ENCODE measurements around the gene ANKS1B. TPM values are rescaled to one million over a fixed set of nuclear protein-coding genes. Genes with fewer than 3 reads are reported as not detected.

Gene ANKS1B
- total RNA-seq, 5 donors from 2014 or later (not counting 1 experiment from before 2014, with no cell fraction given), result 0.18 to 0.47 (median 0.19) TPM; not detected in 2

GRCh38 chr12:98741556-98742265, 1243.0 kb downstream of the ANKS1B start:
- H3K27me3 ChIP-seq (replicated peaks in 1 of 2; ENCODE audit: control insufficient read depth in 2 of 2, extremely low read depth in 1 of 2, insufficient read depth in 2 of 2, low read length in 1 of 2), result peaks cover 4 to 16% of the 10 kb centered on the region in 2 experiments
- Mint-ChIP-seq H3K4me1 (peaks cover 9 to 16% (median 16%) of the 10 kb centered on the region in 3 donors), H3K4me3 (no peak overlapping the region), H3K36me3 (no peaks in the 10 kb centered on the region), H3K9me3 (no peaks in the 10 kb centered on the region), H3K27me3 (peaks cover 9% of the 10 kb centered on the region in 2 donors), H3K27ac (peak overlapping the region; percentile 38 to 62)
- no peak overlapping the region for H3K4me3 ChIP-seq (ENCODE audit: control insufficient read depth in 1 of 2, extremely low read depth in 1 of 2, low read length in 1 of 2)
- no peaks in the 10 kb centered on the region for H3K36me3 ChIP-seq (ENCODE audit: control insufficient read depth in 2 of 2, extremely low read depth in 1 of 2, insufficient read depth in 1 of 2, low read length in 1 of 2)
- ChIA-PET CTCF (interaction anchor here (0.8 to 1.5 kb wide), 2 partner anchors 12 to 175 kb away, joined by 3 to 9 read pairs; no protein-coding TSS in a partner anchor), POLR2A (interaction anchor here in 1 of 2 donors (0.6 kb wide), 1 partner anchor 39 kb away, joined by 6 read pairs; no protein-coding TSS in a partner anchor)
- peaks cover 2% of the 10 kb centered on the region for H3K9me3 ChIP-seq
- WGBS (ENCODE audit: insufficient coverage), result 30% methylated on average over 6 of the region's 12 CpGs
- ATAC-seq (replicated peaks in 1 of 4) (no peak), DNase-seq (no peak)
- peaks cover 0 to 13% of the 10 kb centered on the region in 2 experiments for H3K4me1 ChIP-seq (ENCODE audit: control insufficient read depth in 1 of 2, extremely low read depth in 1 of 2, insufficient read depth in 2 of 2, low read length in 2 of 2)
- H3K27ac ChIP-seq (ENCODE audit: low read length), result no peak overlapping the region

GRCh38 chr12:98741196-98741555, 1243.6 kb downstream of the ANKS1B start:
- CTCF ChIA-PET, result interaction anchor here (0.9 to 1.5 kb wide), 2 partner anchors 174 kb away, joined by 4 to 9 read pairs; no protein-coding TSS in a partner anchor
- Mint-ChIP-seq H3K36me3 (peaks cover 3% of the 10 kb centered on the region), H3K9me3 (no peaks in the 10 kb centered on the region), H3K4me3 (no peak overlapping the region), H3K27me3 (peaks cover 3 to 4% of the 10 kb centered on the region in 2 donors), H3K4me1 (peaks cover 3 to 12% (median 11%) of the 10 kb centered on the region in 3 donors), H3K27ac (peak overlapping the region; percentile 28 to 62)
- H3K27ac ChIP-seq (ENCODE audit: low read length), result no peak overlapping the region
- peaks cover 0 to 15% of the 10 kb centered on the region in 2 experiments for H3K27me3 ChIP-seq (replicated peaks in 1 of 2; ENCODE audit: control insufficient read depth in 2 of 2, extremely low read depth in 1 of 2, insufficient read depth in 2 of 2, low read length in 1 of 2)
- no peaks in the 10 kb centered on the region for H3K36me3 ChIP-seq (ENCODE audit: control insufficient read depth in 2 of 2, extremely low read depth in 1 of 2, insufficient read depth in 1 of 2, low read length in 1 of 2)
- POLR2A ChIA-PET, result no interaction called here
- WGBS (ENCODE audit: insufficient coverage), result no CpG with 5 or more reads among the region's 4 CpGs
- DNase-seq (no peak), ATAC-seq (replicated peaks in 1 of 4) (no peak)
- peaks cover 2% of the 10 kb centered on the region for H3K9me3 ChIP-seq
- H3K4me1 ChIP-seq (ENCODE audit: control insufficient read depth in 1 of 2, extremely low read depth in 1 of 2, insufficient read depth in 2 of 2, low read length in 2 of 2), result peaks cover 0 to 10% of the 10 kb centered on the region in 2 experiments
- no peak overlapping the region for H3K4me3 ChIP-seq (ENCODE audit: control insufficient read depth in 1 of 2, extremely low read depth in 1 of 2, low read length in 1 of 2)

GRCh38 chr12:98740751-98741150, 1244.0 kb downstream of the ANKS1B start:
- Histone ChIP-seq H3K9me3 (peaks cover 2% of the 10 kb centered on the region), H3K27ac (ENCODE audit: low read length) (no peak overlapping the region), H3K27me3 (replicated peaks in 1 of 2; ENCODE audit: control insufficient read depth in 2 of 2, extremely low read depth in 1 of 2, insufficient read depth in 2 of 2, low read length in 1 of 2) (peaks cover 0 to 10% of the 10 kb centered on the region in 2 experiments), H3K36me3 (ENCODE audit: control insufficient read depth in 2 of 2, extremely low read depth in 1 of 2, insufficient read depth in 1 of 2, low read length in 1 of 2) (peaks cover 0 to 2% of the 10 kb centered on the region in 2 donors), H3K4me3 (ENCODE audit: control insufficient read depth in 1 of 2, extremely low read depth in 1 of 2, low read length in 1 of 2) (no peak overlapping the region), H3K4me1 (ENCODE audit: control insufficient read depth in 1 of 2, extremely low read depth in 1 of 2, insufficient read depth in 2 of 2, low read length in 2 of 2) (peaks cover 0 to 6% of the 10 kb centered on the region in 2 experiments)
- peak overlapping the region; percentile 6 to 62 for H3K27ac Mint-ChIP-seq
- ChIA-PET POLR2A (interaction anchor here in 1 of 2 donors (0.5 kb wide), 1 partner anchor 97 kb away, joined by 5 read pairs; no protein-coding TSS in a partner anchor), CTCF (interaction anchor here (0.8 to 1.5 kb wide), 3 partner anchors 38 to 174 kb away, joined by 3 to 9 read pairs (median 4); no protein-coding TSS in a partner anchor)
- no peak overlapping the region for H3K4me3 Mint-ChIP-seq
- ATAC-seq (replicated peaks in 1 of 4) (no peak), DNase-seq (no peak)
- no peaks in the 10 kb centered on the region for H3K9me3 Mint-ChIP-seq
- peaks cover 5% of the 10 kb centered on the region for H3K36me3 Mint-ChIP-seq
- H3K27me3 Mint-ChIP-seq, result no peaks in the 10 kb centered on the region
- WGBS (ENCODE audit: insufficient coverage), result 60% methylated on average over 1 of the region's 1 CpG
- H3K4me1 Mint-ChIP-seq, result peaks cover 0 to 7% (median 7%) of the 10 kb centered on the region in 3 donors

- CTCF ChIA-PET, result no interaction called here
Measured at GRCh38 chr12:98738539-98738938, 1246.2 kb downstream of the ANKS1B start.

GRCh38 chr12:98738002-98738401, 1246.7 kb downstream of the ANKS1B start:
- Mint-ChIP-seq H3K4me3 (no peak overlapping the region), H3K4me1 (peaks cover 0 to 5% (median 3%) of the 10 kb centered on the region in 3 donors), H3K36me3 (peaks cover 14% of the 10 kb centered on the region), H3K9me3 (no peaks in the 10 kb centered on the region), H3K27me3 (no peaks in the 10 kb centered on the region), H3K27ac (no peak overlapping the region)
- H3K4me3 ChIP-seq (ENCODE audit: control insufficient read depth in 1 of 2, extremely low read depth in 1 of 2, low read length in 1 of 2), result no peak overlapping the region
- DNase-seq (no peak), ATAC-seq (replicated peaks in 1 of 4) (no peak)
- H3K4me1 ChIP-seq (ENCODE audit: control insufficient read depth in 1 of 2, extremely low read depth in 1 of 2, insufficient read depth in 2 of 2, low read length in 2 of 2), result no peaks in the 10 kb centered on the region
- ChIA-PET POLR2A (no interaction called here), CTCF (no interaction called here)
- peaks cover 0 to 5% of the 10 kb centered on the region in 2 experiments for H3K27me3 ChIP-seq (replicated peaks in 1 of 2; ENCODE audit: control insufficient read depth in 2 of 2, extremely low read depth in 1 of 2, insufficient read depth in 2 of 2, low read length in 1 of 2)
- H3K36me3 ChIP-seq (ENCODE audit: control insufficient read depth in 2 of 2, extremely low read depth in 1 of 2, insufficient read depth in 1 of 2, low read length in 1 of 2), result peaks cover 0 to 9% of the 10 kb centered on the region in 2 donors
- WGBS (ENCODE audit: insufficient coverage), result 78% methylated on average over 3 of the region's 3 CpGs
- no peak overlapping the region for H3K27ac ChIP-seq (ENCODE audit: low read length)
- peaks cover 2% of the 10 kb centered on the region for H3K9me3 ChIP-seq

More at GRCh38 chr12:98738539-98738938, 1246.2 kb downstream of the ANKS1B start:
- Mint-ChIP-seq H3K36me3 (peaks cover 12% of the 10 kb centered on the region), H3K4me3 (no peak overlapping the region), H3K27ac (no peak overlapping the region), H3K27me3 (no peaks in the 10 kb centered on the region), H3K4me1 (peaks cover 0 to 5% (median 3%) of the 10 kb centered on the region in 3 donors), H3K9me3 (no peaks in the 10 kb centered on the region)
- 100% methylated on average over 1 of the region's 2 CpGs for WGBS (ENCODE audit: insufficient coverage)
- Histone ChIP-seq H3K36me3 (ENCODE audit: control insufficient read depth in 2 of 2, extremely low read depth in 1 of 2, insufficient read depth in 1 of 2, low read length in 1 of 2) (peaks cover 0 to 8% of the 10 kb centered on the region in 2 donors), H3K4me1 (ENCODE audit: control insufficient read depth in 1 of 2, extremely low read depth in 1 of 2, insufficient read depth in 2 of 2, low read length in 2 of 2) (no peaks in the 10 kb centered on the region), H3K27me3 (replicated peaks in 1 of 2; ENCODE audit: control insufficient read depth in 2 of 2, extremely low read depth in 1 of 2, insufficient read depth in 2 of 2, low read length in 1 of 2) (peaks cover 0 to 5% of the 10 kb centered on the region in 2 experiments), H3K4me3 (ENCODE audit: control insufficient read depth in 1 of 2, extremely low read depth in 1 of 2, low read length in 1 of 2) (no peak overlapping the region), H3K9me3 (peaks cover 2% of the 10 kb centered on the region), H3K27ac (ENCODE audit: low read length) (no peak overlapping the region)
- ATAC-seq (replicated peaks in 1 of 4) (no peak), DNase-seq (no peak)
- POLR2A ChIA-PET, result no interaction called here

- no peak overlapping the region for H3K4me3 Mint-ChIP-seq
- whole genome bisulfite sequencing (ENCODE audit: insufficient coverage), result 100% methylated on average over 1 of the region's 4 CpGs
- Histone ChIP-seq H3K4me1 (ENCODE audit: control insufficient read depth in 1 of 2, extremely low read depth in 1 of 2, insufficient read depth in 2 of 2, low read length in 2 of 2) (no peaks in the 10 kb centered on the region), H3K9me3 (peaks cover 2% of the 10 kb centered on the region), H3K36me3 (ENCODE audit: control insufficient read depth in 2 of 2, extremely low read depth in 1 of 2, insufficient read depth in 1 of 2, low read length in 1 of 2) (peaks cover 0 to 13% of the 10 kb centered on the region in 2 donors), H3K27me3 (replicated peaks in 1 of 2; ENCODE audit: control insufficient read depth in 2 of 2, extremely low read depth in 1 of 2, insufficient read depth in 2 of 2, low read length in 1 of 2) (peaks cover 0 to 5% of the 10 kb centered on the region in 2 experiments), H3K4me3 (ENCODE audit: control insufficient read depth in 1 of 2, extremely low read depth in 1 of 2, low read length in 1 of 2) (no peak overlapping the region), H3K27ac (ENCODE audit: low read length) (no peak overlapping the region)
- ATAC-seq (replicated peaks in 1 of 4) (no peak), DNase-seq (no peak)
- peaks cover 17% of the 10 kb centered on the region for H3K36me3 Mint-ChIP-seq
- H3K27me3 Mint-ChIP-seq, result no peaks in the 10 kb centered on the region
- H3K9me3 Mint-ChIP-seq, result no peaks in the 10 kb centered on the region
- POLR2A ChIA-PET, result no interaction called here
- no peak overlapping the region for H3K27ac Mint-ChIP-seq
- CTCF ChIA-PET, result interaction anchor here in 1 of 2 donors (0.5 kb wide), 1 partner anchor 1916 kb away, joined by 3 read pairs; no protein-coding TSS in a partner anchor
- peaks cover 0 to 5% (median 3%) of the 10 kb centered on the region in 3 donors for H3K4me1 Mint-ChIP-seq
Measured at GRCh38 chr12:98737322-98737712, 1247.4 kb downstream of the ANKS1B start.
